A549 (cell line): Measurements from ENCODE around the gene MED27. TPM values are rescaled to one million over a fixed set of nuclear protein-coding genes. Genes with fewer than 3 reads are reported as not detected.

Source experiments
- ATAC-seq, 2 experiments: fragments of 200-7000 bp in 1 of 2; fragments of >200 bp in 1 of 2; cut with Nextera tagmentation in 1 of 2; cut with Tn5 transposase in 1 of 2; 3 replicates each; pipeline versions ENCODE4 v1.8.0 to v1.9.1; 2018 to 2020; ENCODE audit warnings: mild to moderate bottlenecking in 1 of 2, moderate library complexity in 1 of 2
- CTCF ChIA-PET: fragments of 300-600 bp; sonication (Branson Sonifier 250); formaldehyde crosslinking; extraction: SDS; loops from one replicate; lab custom pipeline; 2021; ENCODE audit warnings: antibody characterized with exemption, inconsistent platforms; lab: Yijun Ruan, JAX
- POLR2A ChIA-PET: fragments of 350-600 bp; formaldehyde crosslinking; extraction: SDS; loops from one replicate; lab custom pipeline; 2021; ENCODE audit warnings: antibody characterized with exemption, inconsistent platforms; lab: Yijun Ruan, JAX
- DNase-seq, 2 experiments: peaks; one replicate each; pipeline versions ENCODE4 v3.0.0 to v3.0.0-alpha.2; 2011 to 2016; ENCODE audit warnings: low read depth in 1 of 2, low spot score in 1 of 2
- FAIRE-seq: peaks from 2 replicates; lab custom pipeline; 2011; peaks lifted over from hg19 to GRCh38; lab: Jason Lieb, UNC
- H3K27ac ChIP-seq, 2 experiments: fragments of >200 bp; sonication (Bioruptor Twin); formaldehyde crosslinking; 3 replicates each; pipeline ENCODE4 v1.5.1; 2016 to 2017
- H3K4me1 ChIP-seq: fragments of >200 bp; sonication (Bioruptor Twin); formaldehyde crosslinking; 3 replicates; pipeline ENCODE4 v1.6.1; 2016
- H3K4me2 ChIP-seq: fragments of >200 bp; sonication (Bioruptor Twin); formaldehyde crosslinking; 3 replicates; pipeline ENCODE4 v1.6.1; 2016
- H3K4me3 ChIP-seq: fragments of >200 bp; sonication (Bioruptor Twin); formaldehyde crosslinking; 3 replicates; pipeline ENCODE4 v1.5.1; 2016
- H3K9me3 ChIP-seq: fragments of >200 bp; sonication (Bioruptor Twin); formaldehyde crosslinking; 3 replicates; pipeline ENCODE4 v1.6.1; 2016
- CTCF ChIP-seq: fragments of >200 bp; sonication (Bioruptor Twin); formaldehyde crosslinking; IDR thresholded peaks from 3 replicates; pipeline ENCODE4 v1.5.1; 2016
- ELK1 ChIP-seq: fragments of 150-350 bp; IDR thresholded peaks from 2 replicates; pipeline ENCODE4 v1.6.1; 2014; ENCODE audit warnings: low read depth, mild to moderate bottlenecking, low read length
- ESRRA ChIP-seq: fragments of 150-350 bp; IDR thresholded peaks from 2 replicates; pipeline ENCODE4 v1.6.1; 2014; ENCODE audit warnings: mild to moderate bottlenecking, low read length, borderline replicate concordance
- FOSB ChIP-seq: fragments of 250-450 bp; sonication (Bioruptor Pico); IDR thresholded peaks from 2 replicates; pipeline ENCODE4 v1.5.0; 2020; ENCODE audit warnings: mild to moderate bottlenecking, moderate library complexity
- HDAC2 ChIP-seq: fragments of 200-600 bp; sonication (generic); IDR thresholded peaks from 2 replicates; pipeline ENCODE4 v1.6.1; 2016
- HES2 ChIP-seq: fragments of >200 bp; sonication (Bioruptor Twin); formaldehyde crosslinking; IDR thresholded peaks from 2 replicates; pipeline ENCODE4 v1.6.1; 2016
- KDM1A ChIP-seq: fragments of 200-600 bp; sonication (generic); IDR thresholded peaks from 2 replicates; pipeline ENCODE4 v1.6.1; 2016; ENCODE audit warnings: low read depth, mild to moderate bottlenecking
- MAFK ChIP-seq: fragments of 450-650 bp; IDR thresholded peaks from 2 replicates; pipeline ENCODE4 v1.6.1; 2014; ENCODE audit not compliant: partially characterized antibody
- NFE2L2 ChIP-seq: fragments of 150-350 bp; conservative IDR thresholded peaks from 2 replicates; pipeline ENCODE4 v1.6.1; 2014; ENCODE audit warnings: low read length
- RARB ChIP-seq: fragments of 250-450 bp; sonication (Bioruptor Pico); IDR thresholded peaks from 2 replicates; pipeline ENCODE4 v1.8.0; 2021; ENCODE audit warnings: mild to moderate bottlenecking, moderate library complexity
- RNF2 ChIP-seq: fragments of 200-600 bp; sonication (generic); IDR thresholded peaks from 2 replicates; pipeline ENCODE4 v1.6.1; 2016; ENCODE audit warnings: low read depth, mild to moderate bottlenecking, antibody characterized with exemption, moderate library complexity, borderline replicate concordance
- USF2 ChIP-seq: fragments of 450-650 bp; IDR thresholded peaks from 2 replicates; pipeline ENCODE4 v1.6.1; 2014; ENCODE audit warnings: antibody characterized with exemption
- ZFP36 ChIP-seq: fragments of 450-650 bp; IDR thresholded peaks from 2 replicates; pipeline ENCODE4 v1.6.1; 2014; ENCODE audit warnings: borderline replicate concordance; ENCODE audit not compliant: partially characterized antibody
- WGBS: methylation state at CpG from one replicate; pipeline ENCODE4 v1.1.6; 2017; ENCODE audit errors: missing lambda C conversion rate; 5-methylcytosine and 5-hydroxymethylcytosine counted together
- polyA plus RNA-seq, 4 experiments: library from polyadenylated mRNA; depleted of rRNA in 3 of 4; stranded (reverse); fragments of >200 nt; fragmentation: RNase III in 1 of 4; extraction: RNeasy Plus Mini Kit Qiagen cat#74134 plus additional on column Dnase treatment in 1 of 4; gene quantifications; 2 replicates in 3 of 4; 3 replicates in 1 of 4; pipeline ENCODE4 v1.2.3, GENCODE V29; 2011 to 2017

MED27 gene
- polyA plus RNA-seq, 2 of the 4 experiments (the other 2 are of a cell fraction), result 24.2 to 37.8 TPM

GRCh38 chr9:132127888-132128534 is 48.3 kb upstream of the MED27 start (continued):
- no peak for TF ChIP-seq ELK1
- no peak for TF ChIP-seq RNF2
- TF ChIP-seq ZFP36, result no peak
- no peak for TF ChIP-seq HES2
- no peak for TF ChIP-seq FOSB
- TF ChIP-seq MAFK, result no peak

GRCh38 chr9:132126680-132127236 is 47.1 kb upstream of the MED27 start:
- FAIRE-seq, result no peak
- POLR2A ChIA-PET, result no interaction called here

GRCh38 chr9:132125944-132126679 is 46.4 kb upstream of the MED27 start:
- FAIRE-seq, result no peak
- ATAC-seq, result no peak
- Histone ChIP-seq H3K4me1 (no peaks in the 10 kb centered on the region), H3K9me3 (no peaks in the 10 kb centered on the region), H3K4me3 (no peak overlapping the region), H3K4me2 (no peak overlapping the region), H3K27ac (no peak overlapping the region)
- no peak for DNase-seq
- TF ChIP-seq RARB (CRISPR knock-in tag), result no peak
- ChIA-PET POLR2A (interaction anchor here (0.6 kb wide), 1 partner anchor 125 kb away, joined by 4 read pairs; no protein-coding TSS in a partner anchor), CTCF (interaction anchor here (0.6 to 1.8 kb wide), 7 partner anchors 9 to 445 kb away, joined by 3 to 5 read pairs (median 4); no protein-coding TSS in a partner anchor)
- 51% methylated on average over 20 of the region's 20 CpGs for WGBS

More at GRCh38 chr9:132126680-132127236, 47.1 kb upstream of the MED27 start:
- H3K9me3 ChIP-seq, result no peaks in the 10 kb centered on the region
- no peak overlapping the region for H3K4me2 ChIP-seq
- H3K27ac ChIP-seq, result no peak overlapping the region
- H3K4me3 ChIP-seq, result no peak overlapping the region
- DNase-seq (no peak), ATAC-seq (no peak)
- TF ChIP-seq USF2, result no peak
- TF ChIP-seq HES2, result no peak
- TF ChIP-seq KDM1A, result no peak
- no peak for TF ChIP-seq NFE2L2
- no peak for TF ChIP-seq ESRRA
- no peak for TF ChIP-seq RNF2
- CTCF ChIA-PET, result interaction anchor here (0.6 to 1.8 kb wide), 4 partner anchors 8 to 444 kb away, joined by 4 to 5 read pairs (median 4); no protein-coding TSS in a partner anchor
- H3K4me1 ChIP-seq, result no peaks in the 10 kb centered on the region
- 35% methylated on average over 13 of the region's 13 CpGs for WGBS

GRCh38 chr9:132125361-132125760 is 45.7 kb upstream of the MED27 start:
- CTCF ChIA-PET, result interaction anchor here (0.8 to 1.8 kb wide), 5 partner anchors 9 to 38 kb away, joined by 3 to 4 read pairs (median 3); no protein-coding TSS in a partner anchor
- H3K27ac ChIP-seq, result no peak overlapping the region
- TF ChIP-seq CTCF (no peak), HDAC2 (no peak), KDM1A (no peak)
- no peak for DNase-seq
- H3K4me1 ChIP-seq, result no peaks in the 10 kb centered on the region
- 49% methylated on average over 7 of the region's 7 CpGs for WGBS
- POLR2A ChIA-PET, result interaction anchor here (0.6 kb wide), 1 partner anchor 125 kb away, joined by 4 read pairs; no protein-coding TSS in a partner anchor
- no peaks in the 10 kb centered on the region for H3K9me3 ChIP-seq
- no peak overlapping the region for H3K4me2 ChIP-seq
- no peak overlapping the region for H3K4me3 ChIP-seq
- FAIRE-seq, result no peak
- no peak for ATAC-seq
